Breast epithelium (tissue), 3 donors: Measurements from ENCODE around the gene TRIM8.

Experiments
- POLR2AphosphoS5 ChIP-seq, 3 donors: sonication (generic); formaldehyde crosslinking; IDR thresholded peaks; one replicate each; pipeline ENCODE4 v1.6.1; 2017; ENCODE audit warnings: antibody characterized with exemption in 3 of 3
- TF ChIP-seq, protein P1 (sequence below), 3 donors: fragments of 450-650 bp; IDR thresholded peaks; one replicate each; pipeline ENCODE4 v1.5.1; 2016 to 2017; ENCODE audit warnings: antibody characterized with exemption in 3 of 3, mild to moderate bottlenecking in 3 of 3, moderate library complexity in 3 of 3

DNA sequence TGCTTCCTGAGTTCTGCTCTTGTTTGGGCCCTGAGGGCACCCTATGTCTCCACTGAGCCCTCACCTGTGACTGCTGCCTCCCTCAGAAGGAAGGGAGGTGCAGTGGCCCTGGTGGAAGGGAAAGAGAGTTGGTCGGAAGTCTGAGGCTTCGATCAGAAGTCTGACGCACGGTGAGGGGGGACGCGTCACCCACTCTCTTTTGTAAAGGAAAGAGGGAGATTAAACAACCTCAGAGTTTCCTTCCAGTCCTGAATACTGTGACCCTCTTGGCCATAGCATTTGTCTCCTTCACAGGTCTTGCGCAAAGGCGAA, 31.4 kb upstream of the TRIM8 start:
- TF ChIP-seq, protein P1, sequence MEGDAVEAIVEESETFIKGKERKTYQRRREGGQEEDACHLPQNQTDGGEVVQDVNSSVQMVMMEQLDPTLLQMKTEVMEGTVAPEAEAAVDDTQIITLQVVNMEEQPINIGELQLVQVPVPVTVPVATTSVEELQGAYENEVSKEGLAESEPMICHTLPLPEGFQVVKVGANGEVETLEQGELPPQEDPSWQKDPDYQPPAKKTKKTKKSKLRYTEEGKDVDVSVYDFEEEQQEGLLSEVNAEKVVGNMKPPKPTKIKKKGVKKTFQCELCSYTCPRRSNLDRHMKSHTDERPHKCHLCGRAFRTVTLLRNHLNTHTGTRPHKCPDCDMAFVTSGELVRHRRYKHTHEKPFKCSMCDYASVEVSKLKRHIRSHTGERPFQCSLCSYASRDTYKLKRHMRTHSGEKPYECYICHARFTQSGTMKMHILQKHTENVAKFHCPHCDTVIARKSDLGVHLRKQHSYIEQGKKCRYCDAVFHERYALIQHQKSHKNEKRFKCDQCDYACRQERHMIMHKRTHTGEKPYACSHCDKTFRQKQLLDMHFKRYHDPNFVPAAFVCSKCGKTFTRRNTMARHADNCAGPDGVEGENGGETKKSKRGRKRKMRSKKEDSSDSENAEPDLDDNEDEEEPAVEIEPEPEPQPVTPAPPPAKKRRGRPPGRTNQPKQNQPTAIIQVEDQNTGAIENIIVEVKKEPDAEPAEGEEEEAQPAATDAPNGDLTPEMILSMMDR (IDR thresholded peaks at IDR 0.05): no peak
- TF ChIP-seq POLR2AphosphoS5 (IDR thresholded peaks at IDR 0.05): no peak
